SK-N-MC (cell line): ENCODE data around the gene ELAC2.

Experiments
- EZH2 ChIP-seq: fragments of 200-600 bp; sonication (generic); IDR thresholded peaks from one replicate; pipeline ENCODE4 v1.6.1; 2017; ENCODE audit warnings: antibody characterized with exemption
- POLR2AphosphoS5 ChIP-seq: IDR thresholded peaks from 2 replicates; pipeline ENCODE4 v1.6.1; 2012; ENCODE audit warnings: mild to moderate bottlenecking, low read depth, low read length, borderline replicate concordance

DNA sequence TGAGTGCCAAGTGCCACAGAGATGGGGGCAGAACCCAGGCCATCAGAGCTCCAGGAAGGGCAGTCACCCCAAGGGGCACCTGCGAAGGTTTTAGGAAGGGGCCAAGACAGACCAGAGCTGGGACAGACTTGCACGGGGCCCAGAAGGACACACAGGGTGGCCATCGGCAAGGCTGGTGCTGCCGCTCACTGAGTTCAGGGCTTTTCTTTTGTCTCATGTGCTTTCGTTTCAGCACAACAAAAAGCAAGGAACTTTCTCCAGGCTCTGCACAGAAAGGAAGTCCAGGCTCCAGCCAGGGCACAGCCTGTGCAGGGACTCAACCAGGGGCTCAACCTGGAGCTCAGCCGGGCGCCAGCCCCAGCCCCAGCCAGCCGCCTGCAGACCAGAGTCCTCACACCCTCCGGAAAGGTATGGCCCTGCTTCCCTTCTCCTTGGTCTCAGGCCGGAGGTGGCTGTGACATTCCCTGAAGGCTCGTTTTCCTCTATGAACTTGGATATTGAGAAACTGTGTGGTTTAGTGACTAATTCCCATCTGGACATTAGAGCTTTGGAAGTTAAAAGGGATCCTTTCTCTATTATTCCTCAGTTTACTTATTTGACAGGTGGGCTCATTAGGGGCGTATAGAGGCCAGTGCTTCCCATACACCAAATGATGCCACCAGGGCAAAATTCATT, 37.9 kb downstream of the ELAC2 start:
- TF ChIP-seq POLR2AphosphoS5 (no peak), EZH2 (no peak)
